Right lobe of liver (tissue), 6 donors: Measurements from ENCODE around the gene GNAI2. TPM values are rescaled to one million over a fixed set of nuclear protein-coding genes. Genes with fewer than 3 reads are reported as not detected.
A peak's percentile ranks its signal among the peaks of the same experiment; 100 is the strongest.

Experiments used
- ATAC-seq, 4 donors: fragments of 200-7000 bp; cut with Tn5 transposase; one replicate each; pipeline ENCODE4 v1.9.1; 2020; ENCODE audit warnings: mild to moderate bottlenecking in 4 of 4, moderate library complexity in 4 of 4
- DNase-seq, 3 donors: peaks; one replicate each; pipeline ENCODE4 v3.0.0-alpha.2; 2020
- H3K27ac ChIP-seq, 3 donors: fragments of 200-600 bp; one replicate each; pipeline ENCODE4 v1.8.0; 2022
- H3K27me3 ChIP-seq, 2 donors: fragments of 200-600 bp; one replicate each; pipeline ENCODE4 v1.8.0; 2022
- H3K36me3 ChIP-seq, 4 donors: fragments of 200-600 bp; sonication (generic) in 1 of 4; one replicate each; pipeline versions ENCODE4 v1.5.1 to v1.8.0; 2017 to 2022; ENCODE audit warnings: control low read depth in 1 of 4
- H3K4me1 ChIP-seq, 4 donors: fragments of 200-600 bp; sonication (generic) in 1 of 4; one replicate each; pipeline versions ENCODE4 v1.5.1 to v1.8.0; 2017 to 2022; ENCODE audit warnings: control low read depth in 1 of 4
- H3K4me3 ChIP-seq, 3 donors: fragments of 200-600 bp; one replicate each; pipeline ENCODE4 v1.8.0; 2022
- H3K9me3 ChIP-seq, 4 donors: fragments of 200-600 bp; sonication (generic) in 1 of 4; one replicate each; pipeline versions ENCODE4 v1.5.1 to v1.8.0; 2017 to 2022; ENCODE audit warnings: control low read depth in 1 of 4
- POLR2A ChIP-seq: fragments of 450-650 bp; IDR thresholded peaks from one replicate; pipeline ENCODE4 v1.6.1; 2017; ENCODE audit warnings: antibody characterized with exemption, mild to moderate bottlenecking
- WGBS: methylation state at CpG from one replicate; pipeline ENCODE4 v1.1.6; 2018; ENCODE audit warnings: low coverage, low lambda C conversion rate; ENCODE audit not compliant: insufficient coverage; ENCODE audit errors: missing lambda C conversion rate; 5-methylcytosine and 5-hydroxymethylcytosine counted together
- intact Hi-C, 2 donors: fragments of 100-400 bp; cut with DNase I; formaldehyde crosslinking; loops; one replicate each; pipeline versions ENCODE4 v1.11.2 to v1.14.1; 2022
- total RNA-seq, 6 experiments: library from RNA; depleted of rRNA in 2 of 6; stranded (reverse); fragments of >200 nt in 2 of 6; fragmentation: NEBNext Ultra II Directional in 3 of 6; extraction: Animal tissue kit (Norgen Biotek cat#: 25700) in 3 of 6; gene quantifications; one replicate each; pipeline versions ENCODE4 v1.1.0 to v1.2.4, GENCODE V29; 2016 to 2023
- TF ChIP-seq, protein P1 (sequence below), 4 donors: fragments of 200-600 bp in 3 of 4; fragments of 450-650 bp in 1 of 4; IDR thresholded peaks; one replicate each; pipeline versions ENCODE4 v1.5.1 to v1.8.0; 2016 to 2022; ENCODE audit warnings: antibody characterized with exemption in 4 of 4, mild to moderate bottlenecking in 2 of 4
- donor health status: DM: no; HTN: yes; CAD: no.
- donor health status: DM: no; HTN: no; CAD: no.
- donor health status: DM: no; HTN: no; CAD: no.
- donor health status: DM: no; HTN: yes; CAD: no.
- donor health status: DM: no; HTN: yes; CAD: no.

GNAI2 gene
- total RNA-seq, 6 experiments from 2014 or later = 73.3 to 125 (median 98.7) TPM

GRCh38 chr3:50193746-50194127 is 42.3 kb upstream of the GNAI2 start:
- intact Hi-C loops = loop anchor here (2.0 to 5.0 kb wide), 3 partner anchors 31 to 84 kb away; partner anchors contain the start of gene LSMEM2 (in 1 of the 2)
- no peak for TF ChIP-seq POLR2A
- TF ChIP-seq, protein P1, sequence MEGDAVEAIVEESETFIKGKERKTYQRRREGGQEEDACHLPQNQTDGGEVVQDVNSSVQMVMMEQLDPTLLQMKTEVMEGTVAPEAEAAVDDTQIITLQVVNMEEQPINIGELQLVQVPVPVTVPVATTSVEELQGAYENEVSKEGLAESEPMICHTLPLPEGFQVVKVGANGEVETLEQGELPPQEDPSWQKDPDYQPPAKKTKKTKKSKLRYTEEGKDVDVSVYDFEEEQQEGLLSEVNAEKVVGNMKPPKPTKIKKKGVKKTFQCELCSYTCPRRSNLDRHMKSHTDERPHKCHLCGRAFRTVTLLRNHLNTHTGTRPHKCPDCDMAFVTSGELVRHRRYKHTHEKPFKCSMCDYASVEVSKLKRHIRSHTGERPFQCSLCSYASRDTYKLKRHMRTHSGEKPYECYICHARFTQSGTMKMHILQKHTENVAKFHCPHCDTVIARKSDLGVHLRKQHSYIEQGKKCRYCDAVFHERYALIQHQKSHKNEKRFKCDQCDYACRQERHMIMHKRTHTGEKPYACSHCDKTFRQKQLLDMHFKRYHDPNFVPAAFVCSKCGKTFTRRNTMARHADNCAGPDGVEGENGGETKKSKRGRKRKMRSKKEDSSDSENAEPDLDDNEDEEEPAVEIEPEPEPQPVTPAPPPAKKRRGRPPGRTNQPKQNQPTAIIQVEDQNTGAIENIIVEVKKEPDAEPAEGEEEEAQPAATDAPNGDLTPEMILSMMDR (IDR thresholded peaks at IDR 0.05) = no peak
- Histone ChIP-seq H3K4me3 (no peak overlapping the region), H3K27me3 (no peaks in the 10 kb centered on the region), H3K36me3 (no peaks in the 10 kb centered on the region), H3K4me1 (peaks cover 0 to 44% (median 12%) of the 10 kb centered on the region in 4 donors), H3K27ac (no peak overlapping the region), H3K9me3 (no peaks in the 10 kb centered on the region)
- 47% methylated on average over 9 of the region's 34 CpGs for WGBS
- DNase-seq = no peak
- no peak for ATAC-seq

DNA sequence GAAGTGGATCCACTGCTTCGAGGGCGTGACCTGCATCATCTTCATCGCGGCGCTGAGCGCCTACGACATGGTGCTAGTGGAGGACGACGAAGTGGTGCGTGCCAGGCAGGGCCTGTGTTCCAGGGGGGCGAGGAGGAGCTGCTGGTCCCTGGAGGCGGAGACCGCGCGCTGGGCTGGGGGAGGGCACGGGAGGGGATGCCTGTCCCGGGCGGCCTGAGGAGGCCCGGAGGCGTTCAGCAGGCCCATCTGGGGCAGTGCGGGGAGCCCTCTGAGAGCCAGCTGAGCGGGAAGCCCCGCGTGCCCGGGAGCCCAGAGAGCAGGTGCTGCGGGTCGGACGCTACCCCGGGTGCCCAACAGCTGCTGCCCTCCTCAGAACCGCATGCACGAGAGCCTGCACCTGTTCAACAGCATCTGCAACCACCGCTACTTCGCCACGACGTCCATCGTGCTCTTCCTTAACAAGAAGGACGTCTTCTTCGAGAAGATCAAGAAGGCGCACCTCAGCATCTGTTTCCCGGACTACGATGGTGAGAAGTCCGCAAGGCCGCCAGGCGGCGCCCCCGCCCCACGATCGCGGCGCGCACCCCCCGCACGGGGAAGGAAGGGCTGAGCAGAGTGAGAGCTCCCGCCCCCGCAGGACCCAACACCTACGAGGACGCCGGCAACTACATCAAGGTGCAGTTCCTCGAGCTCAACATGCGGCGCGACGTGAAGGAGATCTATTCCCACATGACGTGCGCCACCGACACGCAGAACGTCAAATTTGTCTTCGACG is 41.7 kb upstream of the GNAI2 start:
- H3K4me1 ChIP-seq = peaks cover 0 to 44% (median 12%) of the 10 kb centered on the region in 4 donors
- H3K4me3 ChIP-seq = peak overlapping the region; percentile 10 to 53 (median 48)
- H3K36me3 ChIP-seq = no peaks in the 10 kb centered on the region
- DNase-seq = peak; percentile 79 to 82 (median 81)
- ATAC-seq = peak; percentile 49 to 58 (median 52)
- no peak for TF ChIP-seq POLR2A
- TF ChIP-seq, protein P1 (IDR thresholded peaks at IDR 0.05) = peak; percentile 73 to 93 (median 80)
- H3K27ac ChIP-seq = peak overlapping the region in 2 of 3 donors; percentile 4 to 92
- H3K27me3 ChIP-seq = no peaks in the 10 kb centered on the region
- intact Hi-C loops = loop anchor here (5.0 kb wide), 2 partner anchors 33 to 83 kb away; partner anchors contain the start of gene LSMEM2 (in 1 of the 2)
- no peaks in the 10 kb centered on the region for H3K9me3 ChIP-seq
- 9% methylated on average over 11 of the region's 70 CpGs for WGBS

DNA sequence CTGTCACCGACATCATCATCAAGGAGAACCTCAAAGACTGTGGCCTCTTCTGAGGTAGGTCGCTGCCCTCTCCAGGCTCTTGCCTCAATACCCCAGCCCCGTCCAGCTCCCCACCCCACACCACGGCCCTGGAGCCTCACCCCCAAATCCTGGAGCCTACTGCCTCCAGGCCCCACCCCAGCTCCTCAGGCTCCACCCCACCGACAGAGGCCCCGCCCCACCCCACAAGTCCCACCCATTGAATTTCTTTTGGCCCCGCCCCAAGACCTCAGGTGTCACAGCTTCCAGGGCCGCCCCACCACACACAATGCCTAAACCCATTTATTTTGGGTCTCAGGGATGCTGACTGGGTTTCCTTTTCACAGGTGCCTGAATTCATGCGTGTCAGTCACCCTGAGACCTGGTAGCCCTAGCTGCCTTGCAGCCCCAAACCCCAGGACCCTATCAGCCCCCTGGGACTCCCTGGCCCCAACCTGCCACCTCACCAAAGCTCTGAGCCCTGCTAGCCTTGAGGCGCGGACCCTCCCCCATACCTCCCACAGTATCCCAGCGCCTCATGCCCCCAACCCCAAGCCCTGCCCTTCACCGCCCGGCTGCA is 41.0 kb upstream of the GNAI2 start:
- no peaks in the 10 kb centered on the region for H3K27me3 ChIP-seq
- peak overlapping the region; percentile 81 to 98 (median 92) for H3K27ac ChIP-seq
- TF ChIP-seq, protein P1 (IDR thresholded peaks at IDR 0.05) = no peak
- no peak for TF ChIP-seq POLR2A
- no peaks in the 10 kb centered on the region for H3K36me3 ChIP-seq
- peak overlapping the region; percentile 10 to 53 (median 48) for H3K4me3 ChIP-seq
- DNase-seq = peak; percentile 80 to 92 (median 89)
- H3K4me1 ChIP-seq = peaks cover 0 to 44% (median 12%) of the 10 kb centered on the region in 4 donors
- WGBS = 19% methylated on average over 13 of the region's 14 CpGs
- intact Hi-C loops = loop anchor here (5.0 kb wide), 2 partner anchors 32 to 82 kb away; partner anchors contain the start of gene LSMEM2 (in 1 of the 2)
- peak; percentile 67 to 77 (median 75) for ATAC-seq
- H3K9me3 ChIP-seq = no peaks in the 10 kb centered on the region

DNA sequence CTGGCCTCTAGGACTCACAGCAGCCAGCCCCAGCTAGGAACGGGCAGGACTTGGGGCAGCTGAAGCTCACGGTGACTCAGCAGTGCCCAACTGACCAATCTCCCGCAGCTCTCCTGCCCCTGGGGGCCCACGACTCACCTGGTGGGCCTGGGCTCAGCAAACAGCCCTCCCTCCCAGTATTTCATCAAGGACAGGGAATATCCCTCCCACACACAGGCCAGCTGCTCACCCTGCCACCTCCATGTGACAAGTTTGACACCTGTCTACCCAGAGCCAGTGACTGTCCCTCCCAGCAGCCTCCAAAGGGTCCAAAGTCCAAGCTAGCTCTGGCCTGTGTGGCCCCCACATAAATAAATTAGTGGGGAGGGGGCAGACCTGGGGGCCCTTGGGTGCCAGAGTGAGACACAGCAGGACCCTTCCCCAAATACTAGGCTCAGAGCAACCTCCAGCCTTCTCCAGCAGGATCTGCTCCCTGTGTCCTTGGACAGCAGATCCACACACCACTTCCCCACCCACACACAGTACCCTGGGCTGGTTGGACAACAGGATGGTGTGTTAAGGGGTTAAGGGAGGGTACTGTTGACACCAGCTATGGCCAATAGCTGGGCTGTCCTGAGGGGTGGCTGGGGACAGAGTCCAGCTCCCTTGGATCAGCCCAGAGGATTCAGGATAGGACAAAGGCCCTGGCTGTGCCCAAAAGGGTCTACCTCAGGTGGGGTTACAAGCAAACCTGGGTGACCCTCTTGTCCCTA is 40.3 kb upstream of the GNAI2 start:
- intact Hi-C loops = no loop called here
- ATAC-seq (peak; percentile 77 to 91 (median 83)), DNase-seq (peak; percentile 74 to 93 (median 92))
- Histone ChIP-seq H3K4me1 (peaks cover 0 to 44% (median 12%) of the 10 kb centered on the region in 4 donors), H3K27ac (peak overlapping the region; percentile 81 to 98 (median 92)), H3K27me3 (no peaks in the 10 kb centered on the region), H3K4me3 (peak overlapping the region in 2 of 3 donors; percentile 48 to 53), H3K36me3 (no peaks in the 10 kb centered on the region), H3K9me3 (no peaks in the 10 kb centered on the region)
- TF ChIP-seq, protein P1 (IDR thresholded peaks at IDR 0.05) = no peak
- TF ChIP-seq POLR2A = peak; percentile 77
- 24% methylated on average over 4 of the region's 4 CpGs for WGBS
